PC-3 (cell line): ENCODE results near the gene TEX12.

Source experiments
- CTCF ChIP-seq: fragments of 300-600 bp; sonication (generic); conservative IDR thresholded peaks from 2 replicates; pipeline ENCODE4 v1.5.1; 2017; ENCODE audit warnings: antibody characterized with exemption, low read depth, mild to moderate bottlenecking, low read length
- EZH2 ChIP-seq: fragments of 300-600 bp; sonication (generic); IDR thresholded peaks from one replicate; pipeline ENCODE4 v1.6.1; 2017; ENCODE audit warnings: antibody characterized with exemption, mild to moderate bottlenecking, low read length; ENCODE audit not compliant: unreplicated experiment
- EZH2phosphoT487 ChIP-seq: fragments of 300-600 bp; sonication (generic); IDR thresholded peaks from 2 replicates; pipeline ENCODE4 v1.6.1; 2018; ENCODE audit warnings: mild to moderate bottlenecking, antibody characterized with exemption, low read length, borderline replicate concordance

DNA sequence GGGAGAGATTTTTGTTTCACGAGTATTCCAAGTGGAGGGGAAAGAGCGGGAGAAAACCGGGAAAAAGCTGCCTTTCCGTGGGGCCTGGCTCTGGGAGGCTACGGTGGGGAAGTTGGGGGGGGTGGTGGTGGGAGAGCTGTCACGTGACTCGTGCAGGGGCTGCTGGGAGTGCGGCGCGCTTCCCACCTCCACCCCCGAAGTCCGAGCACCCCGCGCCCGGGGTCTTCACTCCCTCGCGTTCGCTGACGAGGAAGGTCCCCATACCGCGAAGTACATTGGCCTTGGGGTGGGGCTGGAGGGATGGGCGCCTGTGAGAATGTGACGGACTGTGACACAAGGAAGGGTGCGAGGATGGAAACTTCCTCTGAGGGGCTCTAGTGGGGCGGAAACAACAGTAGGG lies at the start of gene TEX12:
- TF ChIP-seq CTCF (no peak), EZH2phosphoT487 (no peak), EZH2 (no peak)
